HUES64 (cell line): ENCODE data around the gene GAP43.

Experiments used
- H3K27ac ChIP-seq: 2 replicates; pipeline ENCODE4 v1.7.0; 2013; ENCODE audit warnings: low read depth, low read length, inconsistent platforms
- H3K27me3 ChIP-seq: 2 replicates; pipeline ENCODE4 v1.6.1; 2013; ENCODE audit warnings: mild to moderate bottlenecking, low read length; ENCODE audit not compliant: insufficient read depth
- H3K36me3 ChIP-seq: 2 replicates; pipeline ENCODE4 v1.6.1; 2013; ENCODE audit warnings: mild to moderate bottlenecking, low read length; ENCODE audit not compliant: insufficient read depth
- H3K4me1 ChIP-seq: 2 replicates; pipeline ENCODE4 v1.6.1; 2013; ENCODE audit warnings: mild to moderate bottlenecking, low read length, moderate library complexity; ENCODE audit not compliant: insufficient read depth
- H3K4me3 ChIP-seq: 2 replicates; pipeline ENCODE4 v1.5.1; 2013; ENCODE audit warnings: mild to moderate bottlenecking, low read length, moderate library complexity
- H3K9ac ChIP-seq: 2 replicates; pipeline ENCODE4 v1.6.1; 2013; ENCODE audit warnings: mild to moderate bottlenecking, low read depth, low read length
- H3K9me3 ChIP-seq: 2 replicates; pipeline ENCODE4 v1.6.1; 2013; ENCODE audit warnings: low read depth, low read length; ENCODE audit not compliant: insufficient read depth
- WGBS: fragments of 150-250, 120-280 bp; methylation state at CpG from one replicate; pipeline ENCODE4 v1.1.7; 2013; ENCODE audit warnings: missing lambda C conversion rate; 5-methylcytosine and 5-hydroxymethylcytosine counted together

GAP43 gene

DNA sequence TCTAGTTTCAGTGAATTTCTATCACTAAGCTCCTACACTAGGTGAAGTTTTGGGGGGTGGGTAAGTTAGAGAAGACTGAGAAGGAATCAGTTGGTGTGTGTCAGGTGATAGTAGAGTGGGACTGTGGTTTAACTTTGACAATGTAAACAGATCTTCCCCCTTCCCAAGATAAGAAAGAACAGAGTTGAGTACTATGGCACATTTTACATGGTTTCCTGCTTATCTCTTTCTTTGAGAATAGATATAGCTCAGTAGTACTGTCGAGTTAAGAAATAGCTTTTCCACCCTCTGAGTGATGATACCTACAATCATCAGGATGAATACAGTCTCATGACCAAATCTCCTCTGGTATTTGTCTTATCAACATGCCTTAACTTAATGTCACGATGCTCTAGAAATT is 42.8 kb downstream of the GAP43 start:
- Histone ChIP-seq H3K27ac (no peak overlapping the region), H3K9ac (no peak overlapping the region), H3K4me1 (peaks cover 16% of the 10 kb centered on the region; the same call in 1 of the 2 replicates), H3K36me3 (no peaks in the 10 kb centered on the region), H3K27me3 (no peaks in the 10 kb centered on the region), H3K9me3 (no peaks in the 10 kb centered on the region), H3K4me3 (no peak overlapping the region)
- WGBS: 96% methylated on average over 2 of the region's 2 CpGs

DNA sequence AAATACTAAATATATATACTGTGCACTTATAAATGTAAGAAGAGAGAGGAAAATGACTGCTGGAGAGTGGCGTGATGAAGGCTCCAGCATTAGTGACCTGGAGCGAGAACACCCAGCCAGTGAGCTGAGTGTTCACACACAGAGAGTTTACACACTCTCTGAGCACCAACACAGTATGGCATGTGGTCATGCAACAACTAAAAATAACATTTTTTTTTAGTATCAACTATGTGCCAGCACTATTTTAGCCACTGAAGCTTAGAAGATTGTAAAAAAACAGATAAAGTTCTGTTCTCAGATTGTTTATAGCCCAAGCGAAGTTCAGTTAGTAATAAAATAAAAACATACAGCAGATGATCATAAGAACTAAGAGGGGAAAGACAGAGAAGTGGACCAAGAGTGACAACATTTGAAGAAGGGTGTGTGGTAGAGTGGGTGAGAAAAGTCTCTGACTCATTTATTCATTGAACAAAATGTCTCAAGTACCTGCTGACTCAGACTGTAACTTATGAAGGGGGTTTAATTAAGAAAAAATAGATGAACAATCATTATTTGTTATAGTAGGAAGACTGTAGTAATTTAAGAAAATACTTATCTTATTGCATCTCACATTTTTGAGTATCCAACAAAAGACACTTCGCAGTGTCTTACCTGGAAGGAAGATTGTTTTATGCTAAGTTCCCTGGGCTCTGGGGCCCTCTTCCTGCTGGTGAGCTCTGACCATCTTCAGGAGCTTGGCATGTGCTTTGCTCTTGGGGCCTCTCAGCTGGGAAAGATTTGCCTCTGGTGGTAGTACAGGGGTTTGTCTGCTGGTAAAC is 43.8 kb downstream of the GAP43 start:
- Histone ChIP-seq H3K9me3 (no peaks in the 10 kb centered on the region), H3K27me3 (no peaks in the 10 kb centered on the region), H3K36me3 (no peaks in the 10 kb centered on the region), H3K4me1 (peaks cover 16% of the 10 kb centered on the region; the same call in 1 of the 2 replicates), H3K4me3 (no peak overlapping the region), H3K27ac (no peak overlapping the region), H3K9ac (no peak overlapping the region)
- 98% methylated on average over 4 of the region's 4 CpGs for WGBS

DNA sequence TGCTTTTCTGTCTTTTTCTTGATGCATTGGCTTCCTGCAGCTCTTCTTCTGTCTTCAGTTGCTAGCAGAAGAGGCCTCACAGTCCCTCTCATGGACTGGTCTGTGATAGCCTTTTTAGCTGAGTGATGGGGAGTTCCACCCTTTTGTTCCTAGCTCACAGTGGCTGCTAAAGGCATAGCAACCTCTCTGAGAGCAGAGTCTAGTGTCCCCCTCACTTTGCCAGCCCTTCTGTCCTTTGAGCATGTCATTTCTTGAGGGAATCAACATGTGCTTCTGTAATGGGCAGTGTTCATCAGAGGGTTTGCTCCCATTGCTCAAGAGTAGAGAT is 44.4 kb downstream of the GAP43 start:
- Histone ChIP-seq H3K27me3 (no peaks in the 10 kb centered on the region), H3K36me3 (no peaks in the 10 kb centered on the region), H3K9ac (no peak overlapping the region), H3K27ac (no peak overlapping the region), H3K4me3 (no peak overlapping the region), H3K4me1 (peaks cover 16% of the 10 kb centered on the region; the same call in 1 of the 2 replicates), H3K9me3 (no peaks in the 10 kb centered on the region)

DNA sequence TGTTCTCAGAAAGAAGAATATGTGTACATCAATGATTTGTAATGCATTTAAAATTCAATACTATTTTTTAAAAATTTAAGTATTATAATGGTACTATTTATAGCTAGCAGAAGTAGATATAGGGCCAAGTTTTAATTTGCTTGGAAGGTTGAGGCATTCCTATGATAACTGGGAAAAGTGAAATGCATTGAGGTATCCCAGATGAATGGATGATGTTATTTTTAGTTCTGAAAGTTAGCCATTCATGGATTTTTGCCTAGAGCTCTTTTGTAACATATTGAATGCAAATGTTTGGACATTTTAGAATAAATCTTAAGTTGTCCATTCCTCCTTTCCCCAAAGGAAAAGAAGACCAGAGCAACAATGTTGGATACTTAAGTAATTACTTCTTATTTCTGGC is 47.6 kb downstream of the GAP43 start:
- H3K4me3 ChIP-seq: no peak overlapping the region
- H3K9ac ChIP-seq: no peak overlapping the region
- H3K27me3 ChIP-seq: no peaks in the 10 kb centered on the region
- H3K9me3 ChIP-seq: no peaks in the 10 kb centered on the region
- peaks cover 16% of the 10 kb centered on the region; the same call in 1 of the 2 replicates for H3K4me1 ChIP-seq
- H3K27ac ChIP-seq: no peak overlapping the region
- H3K36me3 ChIP-seq: no peaks in the 10 kb centered on the region

DNA sequence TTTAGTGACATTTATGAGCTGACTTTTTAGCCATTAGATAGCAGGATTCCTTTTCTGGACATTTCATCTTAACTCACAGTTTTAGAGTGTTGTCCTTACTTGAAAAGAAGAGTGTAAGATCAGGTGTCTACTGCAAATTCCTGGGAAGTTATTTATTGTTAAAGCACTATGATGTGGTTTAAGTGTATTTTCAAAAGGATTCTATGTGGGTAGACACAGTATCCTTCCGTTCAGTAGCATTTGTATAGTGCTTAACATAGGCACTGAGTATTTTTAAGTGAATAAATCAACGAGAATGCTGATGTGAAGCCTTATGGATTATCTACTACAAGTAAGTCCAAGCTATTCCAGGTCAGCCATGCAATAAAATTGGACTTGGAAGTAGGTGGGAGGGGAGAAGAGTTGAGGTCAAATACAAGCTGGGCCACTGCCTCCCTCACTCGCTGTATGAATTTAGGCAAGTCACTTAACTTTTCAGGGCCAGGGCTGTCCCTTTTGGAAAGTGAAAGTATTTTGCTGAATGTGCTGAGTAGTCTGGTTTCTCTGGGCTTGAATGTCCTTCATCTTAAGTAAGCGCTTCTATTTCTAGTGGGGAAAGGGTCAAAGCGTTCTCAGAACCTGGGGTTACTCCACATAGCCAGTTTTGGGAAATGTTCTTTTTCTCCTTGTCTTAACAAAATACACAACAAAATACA is 48.6 kb downstream of the GAP43 start:
- Histone ChIP-seq H3K9me3 (no peaks in the 10 kb centered on the region), H3K4me1 (peaks cover 10% of the 10 kb centered on the region; the same call in 1 of the 2 replicates), H3K27ac (no peak overlapping the region), H3K4me3 (no peak overlapping the region), H3K9ac (no peak overlapping the region), H3K36me3 (no peaks in the 10 kb centered on the region), H3K27me3 (no peaks in the 10 kb centered on the region)
- 91% methylated on average over 5 of the region's 5 CpGs for WGBS

DNA sequence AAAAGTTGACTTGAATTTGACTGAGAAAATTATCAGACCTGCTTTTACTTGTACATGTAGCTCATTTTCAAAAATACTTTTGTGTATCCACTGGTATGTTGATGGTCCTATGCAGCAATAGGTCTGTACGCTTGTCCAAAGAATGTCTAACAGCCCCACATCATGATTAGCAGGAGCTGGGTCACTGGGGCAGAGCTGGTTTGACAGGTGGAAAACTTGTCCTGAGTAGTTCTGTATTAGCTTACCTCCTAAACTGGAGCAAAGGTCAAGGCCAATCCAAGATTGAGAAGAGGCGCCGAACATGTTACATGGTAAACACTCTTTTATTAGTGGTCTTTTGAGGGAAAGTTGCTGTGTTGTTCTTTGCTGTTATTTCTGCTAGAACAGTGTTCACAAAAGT is 50.6 kb downstream of the GAP43 start:
- Histone ChIP-seq H3K27me3 (no peaks in the 10 kb centered on the region), H3K36me3 (no peaks in the 10 kb centered on the region; the same call in 1 of the 2 replicates), H3K4me3 (no peak overlapping the region), H3K9ac (no peak overlapping the region), H3K27ac (no peak overlapping the region), H3K4me1 (no peaks in the 10 kb centered on the region), H3K9me3 (no peaks in the 10 kb centered on the region)
- WGBS: 97% methylated on average over 3 of the region's 3 CpGs

DNA sequence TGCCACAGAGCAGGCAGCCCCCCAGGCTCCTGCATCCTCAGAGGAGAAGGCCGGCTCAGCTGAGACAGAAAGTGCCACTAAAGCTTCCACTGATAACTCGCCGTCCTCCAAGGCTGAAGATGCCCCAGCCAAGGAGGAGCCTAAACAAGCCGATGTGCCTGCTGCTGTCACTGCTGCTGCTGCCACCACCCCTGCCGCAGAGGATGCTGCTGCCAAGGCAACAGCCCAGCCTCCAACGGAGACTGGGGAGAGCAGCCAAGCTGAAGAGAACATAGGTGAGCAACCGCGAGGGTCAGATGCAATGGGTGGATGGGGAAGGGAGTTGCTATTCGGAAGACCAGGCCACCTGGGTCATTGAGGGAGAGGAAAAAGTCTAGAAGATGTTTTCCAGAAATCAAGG is 53.0 kb downstream of the GAP43 start:
- no peaks in the 10 kb centered on the region for H3K9me3 ChIP-seq
- WGBS: 94% methylated on average over 9 of the region's 9 CpGs
- no peak overlapping the region for H3K4me3 ChIP-seq
- no peak overlapping the region for H3K27ac ChIP-seq
- no peak overlapping the region for H3K9ac ChIP-seq
- H3K27me3 ChIP-seq: no peaks in the 10 kb centered on the region
- no peaks in the 10 kb centered on the region; the same call in 1 of the 2 replicates for H3K36me3 ChIP-seq
- no peaks in the 10 kb centered on the region for H3K4me1 ChIP-seq

DNA sequence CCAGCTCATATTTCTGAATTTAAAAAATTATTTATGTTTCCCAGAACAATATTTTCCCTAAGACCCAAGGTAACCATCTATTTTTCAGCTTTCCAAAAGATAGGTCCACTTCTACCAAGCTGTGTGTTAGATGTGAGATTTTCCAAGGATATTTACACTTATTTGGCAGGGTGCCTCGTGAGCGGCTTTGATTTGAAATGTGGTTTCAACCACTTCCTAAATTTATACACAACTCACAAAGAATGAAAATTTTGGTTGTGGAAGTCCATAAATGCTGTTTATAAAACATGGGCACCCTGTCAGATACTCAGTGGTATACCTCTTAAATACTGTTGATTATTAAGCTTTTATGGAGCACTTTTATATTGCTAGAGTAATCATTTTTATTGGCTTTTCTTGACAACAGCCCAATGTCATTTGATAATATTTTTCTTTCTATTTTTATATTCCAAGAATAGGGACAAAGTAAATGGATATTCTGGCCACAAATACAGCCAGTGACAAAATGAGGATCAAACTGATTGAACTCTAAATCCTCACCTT is 57.6 kb downstream of the GAP43 start:
- no CpG with 5 or more reads among the region's 2 CpGs for WGBS
- H3K9me3 ChIP-seq: no peaks in the 10 kb centered on the region
- H3K4me3 ChIP-seq: no peak overlapping the region
- H3K27ac ChIP-seq: no peak overlapping the region
- H3K4me1 ChIP-seq: no peaks in the 10 kb centered on the region
- H3K9ac ChIP-seq: no peak overlapping the region
- no peaks in the 10 kb centered on the region; the same call in 1 of the 2 replicates for H3K36me3 ChIP-seq
- no peaks in the 10 kb centered on the region for H3K27me3 ChIP-seq

DNA sequence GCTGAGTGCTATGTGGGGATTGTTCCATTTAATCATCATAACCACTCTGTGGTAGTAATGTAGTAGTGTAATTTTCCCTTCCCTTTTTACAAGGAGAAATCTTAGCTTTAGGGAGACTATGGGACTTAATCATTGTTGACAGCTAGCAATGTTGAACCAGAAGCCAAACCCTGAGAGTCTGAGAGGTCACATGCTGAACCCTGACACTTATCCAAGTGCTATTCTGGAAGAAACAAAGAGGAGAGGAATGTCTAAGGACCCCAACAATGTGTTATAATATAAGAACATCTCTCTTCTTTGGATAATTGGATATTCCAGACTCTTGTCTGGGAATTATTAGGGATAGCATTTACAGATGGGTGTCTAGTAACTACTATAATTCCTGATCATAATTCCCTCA is 58.4 kb downstream of the GAP43 start:
- Histone ChIP-seq H3K27me3 (no peaks in the 10 kb centered on the region), H3K9ac (no peak overlapping the region), H3K36me3 (no peaks in the 10 kb centered on the region; the same call in 1 of the 2 replicates), H3K4me1 (no peaks in the 10 kb centered on the region), H3K4me3 (no peak overlapping the region), H3K9me3 (no peaks in the 10 kb centered on the region), H3K27ac (no peak overlapping the region)

DNA sequence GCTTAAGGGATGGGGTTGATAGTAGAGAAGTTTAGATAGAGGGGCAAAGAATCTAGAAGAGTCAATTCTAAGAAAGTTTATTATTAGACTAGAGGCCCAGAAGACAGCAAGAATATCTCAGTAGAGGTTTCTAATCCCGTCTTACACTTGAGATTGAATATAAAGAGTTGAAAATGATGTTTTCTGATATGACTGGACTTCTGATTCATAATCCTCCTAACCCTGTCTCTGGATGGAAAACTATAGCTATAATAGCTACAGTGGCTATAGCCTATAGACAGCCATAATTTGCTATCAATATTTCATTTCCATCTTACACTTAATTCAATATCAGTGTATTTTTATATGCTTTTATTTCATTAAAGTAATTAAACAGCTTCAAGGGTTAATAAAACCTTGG is 60.0 kb downstream of the GAP43 start:
- WGBS: 100% methylated on average over 1 of the region's 1 CpG
- Histone ChIP-seq H3K36me3 (no peaks in the 10 kb centered on the region; the same call in 1 of the 2 replicates), H3K9ac (no peak overlapping the region), H3K4me1 (no peaks in the 10 kb centered on the region), H3K27ac (no peak overlapping the region), H3K27me3 (no peaks in the 10 kb centered on the region), H3K4me3 (no peak overlapping the region), H3K9me3 (no peaks in the 10 kb centered on the region)

DNA sequence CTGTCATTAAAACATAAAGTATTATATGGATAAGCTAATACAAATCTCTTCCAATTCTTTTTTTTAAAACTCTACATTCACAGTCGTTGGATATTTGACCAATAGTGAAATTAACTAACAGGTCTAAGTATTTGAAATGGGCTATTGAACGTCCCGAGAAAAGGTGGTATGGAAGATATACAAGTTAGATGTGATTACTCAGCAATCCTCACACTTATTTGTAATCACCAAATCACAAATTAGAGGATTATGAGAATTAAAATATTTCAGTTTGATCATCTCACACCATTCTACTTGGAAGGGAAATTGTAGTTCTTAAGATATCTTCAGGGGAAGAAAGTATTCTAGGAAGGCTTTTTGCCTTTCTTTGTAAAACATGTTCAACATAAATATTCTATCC is 60.5 kb downstream of the GAP43 start:
- Histone ChIP-seq H3K27me3 (no peaks in the 10 kb centered on the region), H3K36me3 (no peaks in the 10 kb centered on the region; the same call in 1 of the 2 replicates), H3K4me3 (no peak overlapping the region), H3K27ac (no peak overlapping the region), H3K4me1 (no peaks in the 10 kb centered on the region), H3K9ac (no peak overlapping the region), H3K9me3 (no peaks in the 10 kb centered on the region)
- WGBS: 100% methylated on average over 1 of the region's 3 CpGs
